ENCODE data around the gene ESPNL. TPM values are rescaled to one million over a fixed set of nuclear protein-coding genes. Genes with fewer than 3 reads are reported as not detected.

ESPNL gene
- total and polyA plus RNA-seq, 5 donors from 2014 or later = not detected

GRCh38 chr2:238157506-238158017 lies 57.4 kb downstream of the ESPNL start:
- ATAC-seq (ENCODE audit: low read depth in 2 of 2) = no peak
- Histone ChIP-seq H3K27ac (ENCODE audit: insufficient read depth, low read length, poor library complexity, severe bottlenecking) (no peak overlapping the region), H3K27me3 (ENCODE audit: control insufficient read depth, insufficient read depth, low read length) (no peaks in the 10 kb centered on the region), H3K9me3 (ENCODE audit: control insufficient read depth in 2 of 2, low read length in 2 of 2) (no peaks in the 10 kb centered on the region), H3K36me3 (ENCODE audit: control insufficient read depth, insufficient read depth, low read length) (no peaks in the 10 kb centered on the region), H3K4me1 (ENCODE audit: control insufficient read depth, insufficient read depth, low read length, poor library complexity, severe bottlenecking) (peaks cover 6% of the 10 kb centered on the region), H3K4me3 (ENCODE audit: low read depth, low read length) (no peak overlapping the region)
- DNase-seq = no peak
- Mint-ChIP-seq H3K4me3 (peak overlapping the region in 1 of 4 donors; percentile 27), H3K36me3 (no peaks in the 10 kb centered on the region), H3K4me1 (peaks cover 0 to 9% (median 2%) of the 10 kb centered on the region in 4 donors), H3K9me3 (peaks cover 0 to 1% (median 0%) of the 10 kb centered on the region in 7 donors), H3K27ac (no peak overlapping the region), H3K27me3 (peaks cover 46% of the 10 kb centered on the region)

GRCh38 chr2:238158018-238158508 lies 57.9 kb downstream of the ESPNL start:
- no peaks in the 10 kb centered on the region for H3K27me3 ChIP-seq (ENCODE audit: control insufficient read depth, insufficient read depth, low read length)
- Mint-ChIP-seq H3K27ac (no peak overlapping the region), H3K9me3 (peaks cover 0 to 1% (median 0%) of the 10 kb centered on the region in 7 donors), H3K4me1 (peaks cover 0 to 9% (median 2%) of the 10 kb centered on the region in 4 donors), H3K4me3 (peak overlapping the region in 2 of 4 donors; percentile 43 to 77), H3K36me3 (no peaks in the 10 kb centered on the region), H3K27me3 (peaks cover 46% of the 10 kb centered on the region)
- no peaks in the 10 kb centered on the region for H3K9me3 ChIP-seq (ENCODE audit: control insufficient read depth in 2 of 2, low read length in 2 of 2)
- no peaks in the 10 kb centered on the region for H3K36me3 ChIP-seq (ENCODE audit: control insufficient read depth, insufficient read depth, low read length)
- peaks cover 6% of the 10 kb centered on the region for H3K4me1 ChIP-seq (ENCODE audit: control insufficient read depth, insufficient read depth, low read length, poor library complexity, severe bottlenecking)
- no peak overlapping the region for H3K27ac ChIP-seq (ENCODE audit: insufficient read depth, low read length, poor library complexity, severe bottlenecking)
- ATAC-seq (ENCODE audit: low read depth in 2 of 2) (no peak), DNase-seq (no peak)
- H3K4me3 ChIP-seq (ENCODE audit: low read depth, low read length) = no peak overlapping the region

DNA sequence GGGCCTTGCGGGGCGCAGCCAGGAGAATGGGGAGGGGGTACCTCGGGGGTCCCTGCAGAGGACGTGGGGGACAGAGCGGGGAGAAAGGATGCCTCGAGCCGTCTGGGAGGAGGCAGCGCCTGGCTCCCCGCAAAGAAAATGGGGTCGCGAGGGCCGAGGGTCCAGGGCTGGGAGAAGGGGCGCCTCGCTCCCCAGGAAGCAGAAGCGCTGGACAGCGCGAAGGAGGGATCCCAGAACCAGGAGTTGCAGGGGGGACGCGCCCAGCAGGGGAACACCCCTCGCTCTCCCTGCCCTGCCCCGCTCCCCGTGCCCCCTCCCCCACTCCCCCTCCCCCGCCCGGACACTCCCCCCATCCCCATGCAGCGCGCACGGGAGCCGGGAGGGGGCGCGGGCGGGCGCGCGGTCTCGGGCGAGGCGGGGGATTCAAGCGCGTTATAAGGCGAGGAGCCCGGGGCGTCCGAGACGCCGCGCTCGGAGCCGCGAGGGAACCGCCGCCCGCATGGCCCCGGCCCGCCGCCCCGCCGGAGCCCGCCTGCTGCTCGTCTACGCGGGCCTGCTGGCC lies 58.5 kb downstream of the ESPNL start, which contains the start of gene ERFE:
ERFE (plus strand) TSS at position 462 of the 562 bp plus-strand sequence; CDS start at position 500, 38 bp downstream.
- no peak within 1 kb of the TSS for H3K4me3 ChIP-seq (ENCODE audit: low read depth, low read length)
- H3K27me3 ChIP-seq (ENCODE audit: control insufficient read depth, insufficient read depth, low read length) = no peaks in the 10 kb centered on the region
- no peaks in the 10 kb centered on the region for H3K9me3 ChIP-seq (ENCODE audit: control insufficient read depth in 2 of 2, low read length in 2 of 2)
- H3K4me1 ChIP-seq (ENCODE audit: control insufficient read depth, insufficient read depth, low read length, poor library complexity, severe bottlenecking) = peaks cover 6% of the 10 kb centered on the region
- Mint-ChIP-seq H3K27ac (no peak within 1 kb of the TSS), H3K9me3 (peaks cover 0 to 1% (median 0%) of the 10 kb centered on the region in 7 donors), H3K4me3 (peak within 1 kb of the TSS in 3 of 4 donors; percentile 47 to 77 (median 76)), H3K4me1 (peaks cover 0 to 9% (median 2%) of the 10 kb centered on the region in 4 donors), H3K27me3 (peaks cover 46% of the 10 kb centered on the region), H3K36me3 (no peaks in the 10 kb centered on the region)
- DNase-seq (peak in 2 of 3 donors; percentile 32 to 49), ATAC-seq (ENCODE audit: low read depth in 2 of 2) (peak; percentile 44 to 64)
- H3K36me3 ChIP-seq (ENCODE audit: control insufficient read depth, insufficient read depth, low read length) = no peaks in the 10 kb centered on the region
- no peak within 1 kb of the TSS for H3K27ac ChIP-seq (ENCODE audit: insufficient read depth, low read length, poor library complexity, severe bottlenecking)

GRCh38 chr2:238159071-238159539 lies 59.0 kb downstream of the ESPNL start:
- Histone ChIP-seq H3K4me3 (ENCODE audit: low read depth, low read length) (no peak overlapping the region), H3K27ac (ENCODE audit: insufficient read depth, low read length, poor library complexity, severe bottlenecking) (no peak overlapping the region), H3K36me3 (ENCODE audit: control insufficient read depth, insufficient read depth, low read length) (no peaks in the 10 kb centered on the region), H3K27me3 (ENCODE audit: control insufficient read depth, insufficient read depth, low read length) (no peaks in the 10 kb centered on the region), H3K9me3 (ENCODE audit: control insufficient read depth in 2 of 2, low read length in 2 of 2) (no peaks in the 10 kb centered on the region), H3K4me1 (ENCODE audit: control insufficient read depth, insufficient read depth, low read length, poor library complexity, severe bottlenecking) (peaks cover 6% of the 10 kb centered on the region)
- DNase-seq (peak in 1 of 3 donors; percentile 27), ATAC-seq (ENCODE audit: low read depth in 2 of 2) (peak in 1 of 2 donors; percentile 22)
- Mint-ChIP-seq H3K4me1 (peaks cover 0 to 9% (median 2%) of the 10 kb centered on the region in 4 donors), H3K9me3 (peaks cover 0 to 1% (median 0%) of the 10 kb centered on the region in 7 donors), H3K27me3 (peaks cover 46% of the 10 kb centered on the region), H3K36me3 (no peaks in the 10 kb centered on the region), H3K4me3 (peak overlapping the region in 2 of 4 donors; percentile 47 to 76), H3K27ac (no peak overlapping the region)

DNA sequence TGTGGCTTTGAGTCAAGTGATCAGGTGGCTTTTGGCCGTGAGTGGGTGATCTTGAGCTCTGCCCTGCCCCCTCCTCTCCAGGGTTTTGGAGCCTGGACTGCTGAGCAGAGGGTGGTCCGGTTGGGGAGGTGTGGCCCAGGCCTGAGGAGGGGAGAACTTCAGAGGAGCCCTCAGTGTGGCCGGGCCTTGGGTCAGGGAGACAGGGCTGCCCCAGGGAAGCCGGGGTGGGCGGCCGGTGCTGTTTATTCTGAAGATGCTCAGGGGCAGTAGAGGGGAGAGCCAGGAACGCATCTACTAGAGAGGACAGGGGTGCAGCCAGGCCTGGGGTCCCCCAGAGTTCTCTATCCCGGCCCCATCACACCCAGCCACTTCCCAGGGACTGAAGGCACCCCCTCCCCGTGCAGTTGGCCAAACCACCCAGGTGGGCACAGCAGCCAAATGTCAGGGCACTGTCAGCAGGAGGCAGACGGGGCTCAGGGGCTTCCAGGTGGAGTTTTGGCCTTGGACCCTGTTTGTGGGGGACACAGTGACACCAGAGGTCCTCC lies 59.6 kb downstream of the ESPNL start:
- H3K27ac Mint-ChIP-seq = no peak overlapping the region
- DNase-seq (no peak), ATAC-seq (ENCODE audit: low read depth in 2 of 2) (no peak)
- no peaks in the 10 kb centered on the region for H3K9me3 ChIP-seq (ENCODE audit: control insufficient read depth in 2 of 2, low read length in 2 of 2)
- H3K27me3 ChIP-seq (ENCODE audit: control insufficient read depth, insufficient read depth, low read length) = no peaks in the 10 kb centered on the region
- H3K4me3 Mint-ChIP-seq = peak overlapping the region in 3 of 4 donors; percentile 10 to 76 (median 36)
- H3K4me1 Mint-ChIP-seq = peaks cover 0 to 9% (median 2%) of the 10 kb centered on the region in 4 donors
- peaks cover 6% of the 10 kb centered on the region for H3K4me1 ChIP-seq (ENCODE audit: control insufficient read depth, insufficient read depth, low read length, poor library complexity, severe bottlenecking)
- no peak overlapping the region for H3K27ac ChIP-seq (ENCODE audit: insufficient read depth, low read length, poor library complexity, severe bottlenecking)
- peaks cover 50% of the 10 kb centered on the region for H3K27me3 Mint-ChIP-seq
- H3K4me3 ChIP-seq (ENCODE audit: low read depth, low read length) = no peak overlapping the region
- no peaks in the 10 kb centered on the region for H3K36me3 ChIP-seq (ENCODE audit: control insufficient read depth, insufficient read depth, low read length)
- H3K36me3 Mint-ChIP-seq = no peaks in the 10 kb centered on the region
- H3K9me3 Mint-ChIP-seq = peaks cover 0 to 1% (median 0%) of the 10 kb centered on the region in 7 donors

DNA sequence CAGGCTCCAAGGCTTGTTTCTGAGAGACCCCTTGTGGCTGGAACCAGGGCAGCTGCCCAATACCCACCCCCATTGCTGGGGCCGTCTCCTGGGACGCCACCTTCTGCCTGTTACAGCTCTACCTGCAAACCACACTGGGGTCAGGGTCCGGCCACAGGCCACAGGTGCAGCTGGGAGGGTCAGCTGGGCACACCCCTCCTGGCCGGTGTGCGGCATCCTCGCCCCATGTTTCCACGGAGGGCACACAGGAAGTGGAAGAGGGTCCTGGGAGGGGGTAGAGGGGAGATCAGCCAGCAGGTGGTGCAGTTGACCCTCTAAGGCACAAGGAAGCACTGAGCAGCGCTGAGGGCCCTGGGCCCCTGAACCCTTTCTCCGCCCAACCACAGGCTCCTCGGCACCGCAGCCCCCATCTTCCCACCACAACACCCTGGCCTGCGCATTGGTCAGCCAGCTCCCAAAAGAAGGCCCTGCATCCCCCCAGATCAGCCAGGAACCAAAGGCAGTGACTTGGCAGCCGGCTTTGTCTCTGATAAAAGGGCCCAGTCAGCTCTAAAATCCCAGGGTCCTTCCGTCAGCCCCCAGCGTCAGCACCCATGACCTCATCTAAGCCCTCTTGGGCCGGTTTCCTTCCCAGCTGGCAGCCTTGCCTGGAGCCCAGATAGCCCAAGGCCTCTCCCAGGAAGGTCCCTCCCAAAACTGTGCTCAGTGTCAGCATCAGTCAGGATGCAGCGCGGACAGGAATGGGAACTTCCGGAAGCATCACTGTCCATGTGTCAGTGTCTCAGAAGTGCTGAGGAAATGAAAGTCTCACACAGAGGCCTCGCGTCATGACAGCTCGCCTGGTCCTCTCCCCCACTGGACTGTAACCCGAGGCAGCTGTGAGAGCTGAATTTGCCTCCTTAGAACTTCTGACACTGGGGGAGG lies 60.3 kb downstream of the ESPNL start:
- peaks cover 52% of the 10 kb centered on the region for H3K27me3 Mint-ChIP-seq

More for the DNA sequence above, 60.3 kb downstream of the ESPNL start:
- Histone ChIP-seq H3K27ac (ENCODE audit: insufficient read depth, low read length, poor library complexity, severe bottlenecking) (no peak overlapping the region), H3K27me3 (ENCODE audit: control insufficient read depth, insufficient read depth, low read length) (no peaks in the 10 kb centered on the region), H3K9me3 (ENCODE audit: control insufficient read depth in 2 of 2, low read length in 2 of 2) (no peaks in the 10 kb centered on the region), H3K4me3 (ENCODE audit: low read depth, low read length) (no peak overlapping the region), H3K36me3 (ENCODE audit: control insufficient read depth, insufficient read depth, low read length) (no peaks in the 10 kb centered on the region), H3K4me1 (ENCODE audit: control insufficient read depth, insufficient read depth, low read length, poor library complexity, severe bottlenecking) (peaks cover 6% of the 10 kb centered on the region)
- Mint-ChIP-seq H3K9me3 (peaks cover 0 to 1% (median 0%) of the 10 kb centered on the region in 7 donors), H3K4me1 (peaks cover 0 to 12% (median 2%) of the 10 kb centered on the region in 4 donors), H3K36me3 (no peaks in the 10 kb centered on the region), H3K27ac (no peak overlapping the region), H3K4me3 (peak overlapping the region in 1 of 4 donors; percentile 54)
- DNase-seq (no peak), ATAC-seq (ENCODE audit: low read depth in 2 of 2) (no peak)
